Mucosa of gallbladder (tissue), 1 donor: Measurements from ENCODE around the gene BPIFB1. TPM values are rescaled to one million over a fixed set of nuclear protein-coding genes. Genes with fewer than 3 reads are reported as not detected.

Experiments used
- DNase-seq: peaks from one replicate; pipeline ENCODE4 v3.0.0-alpha.2; 2020; ENCODE audit warnings: low spot score
- total RNA-seq: library from RNA; stranded (reverse); gene quantifications from one replicate; pipeline ENCODE4 v1.2.1, GENCODE V29; 2021
- donor health status: DM: no; HTN: no; CAD: no.

The BPIFB1 gene
- total RNA-seq, 1 donor from 2014 or later: 0.78 TPM

- DNase-seq: no peak
Observed at GRCh38 chr20:33322456-33322855, 39.4 kb downstream of the BPIFB1 start.

- DNase-seq: no peak
Observed at GRCh38 chr20:33323236-33323635, 40.2 kb downstream of the BPIFB1 start.

- no peak for DNase-seq
Observed at GRCh38 chr20:33325350-33325749, 42.3 kb downstream of the BPIFB1 start.

GRCh38 chr20:33328157-33329137, 45.4 kb downstream of the BPIFB1 start:
- DNase-seq: no peak

- no peak for DNase-seq
Observed at GRCh38 chr20:33332905-33333456, 50.0 kb downstream of the BPIFB1 start.

- DNase-seq: no peak
Observed at GRCh38 chr20:33333616-33334015, 50.6 kb downstream of the BPIFB1 start.

GRCh38 chr20:33334111-33334510, 51.1 kb downstream of the BPIFB1 start:
- DNase-seq: no peak

GRCh38 chr20:33336375-33336774, 53.4 kb downstream of the BPIFB1 start:
- no peak for DNase-seq

- no peak for DNase-seq
Observed at GRCh38 chr20:33337119-33337518, 54.1 kb downstream of the BPIFB1 start.

- no peak for DNase-seq
Observed at GRCh38 chr20:33337531-33338165, 54.6 kb downstream of the BPIFB1 start.

GRCh38 chr20:33338467-33339258, 55.6 kb downstream of the BPIFB1 start:
- no peak for DNase-seq

GRCh38 chr20:33339515-33340058, 56.6 kb downstream of the BPIFB1 start:
- no peak for DNase-seq

GRCh38 chr20:33343521-33343920, 60.5 kb downstream of the BPIFB1 start:
- DNase-seq: no peak

GRCh38 chr20:33345342-33345741, 62.3 kb downstream of the BPIFB1 start:
- no peak for DNase-seq

GRCh38 chr20:33348136-33348937, 65.3 kb downstream of the BPIFB1 start:
- DNase-seq: no peak

- DNase-seq: no peak
Observed at GRCh38 chr20:33349493-33349892, 66.5 kb downstream of the BPIFB1 start.

- no peak for DNase-seq
Observed at GRCh38 chr20:33351696-33352095, 68.7 kb downstream of the BPIFB1 start.

GRCh38 chr20:33352258-33353012, 69.4 kb downstream of the BPIFB1 start:
- no peak for DNase-seq

- no peak for DNase-seq
Observed at GRCh38 chr20:33353013-33353402, 70.0 kb downstream of the BPIFB1 start.
